HepG2 (cell line): ENCODE results near the gene EGR4. TPM values are rescaled to one million over a fixed set of nuclear protein-coding genes. Genes with fewer than 3 reads are reported as not detected.

Source experiments
- AHR ChIP-seq: IDR thresholded peaks from 2 replicates; pipeline ENCODE4 v1.6.1; 2018; ENCODE audit warnings: missing genetic modification reagents, missing compliant biosample characterization
- ARID3A ChIP-seq: IDR thresholded peaks from 2 replicates; pipeline ENCODE4 v1.6.1; 2012; ENCODE audit warnings: low read depth, low read length, improper control_type of control experiment
- ARID4A ChIP-seq: sonication (generic); formaldehyde crosslinking; IDR thresholded peaks from 2 replicates; pipeline ENCODE4 v1.5.0; 2020; ENCODE audit warnings: mild to moderate bottlenecking, missing genetic modification reagents, borderline replicate concordance
- HES4 ChIP-seq: sonication (generic); formaldehyde crosslinking; IDR thresholded peaks from 2 replicates; pipeline ENCODE4 v1.9.0; 2021; ENCODE audit warnings: mild to moderate bottlenecking, missing genetic modification reagents, borderline replicate concordance
- MEIS2 ChIP-seq: sonication (generic); formaldehyde crosslinking; IDR thresholded peaks from 2 replicates; pipeline ENCODE4 v1.9.0; 2021; ENCODE audit warnings: mild to moderate bottlenecking, missing genetic modification reagents
- NR2C2 ChIP-seq: sonication (generic); formaldehyde crosslinking; IDR thresholded peaks from 2 replicates; pipeline ENCODE4 v1.4.0; 2020; ENCODE audit warnings: missing genetic modification reagents, mild to moderate bottlenecking, moderate library complexity, borderline replicate concordance
- ZNF225 ChIP-seq: sonication (generic); formaldehyde crosslinking; IDR thresholded peaks from 2 replicates; pipeline ENCODE4 v1.4.0; 2020; ENCODE audit warnings: mild to moderate bottlenecking, missing genetic modification reagents
- ZNF329 ChIP-seq: sonication (generic); formaldehyde crosslinking; IDR thresholded peaks from 2 replicates; pipeline ENCODE4 v1.9.0; 2021; ENCODE audit warnings: low read depth, mild to moderate bottlenecking, missing genetic modification reagents
- ZNF407 ChIP-seq: sonication (generic); formaldehyde crosslinking; IDR thresholded peaks from one replicate; pipeline ENCODE4 v1.5.1; 2020; ENCODE audit warnings: mild to moderate bottlenecking, missing genetic modification reagents; ENCODE audit errors: not compliant biosample characterization
- ZNF547 ChIP-seq: sonication (generic); formaldehyde crosslinking; IDR thresholded peaks from 2 replicates; pipeline ENCODE4 v1.5.1; 2020; ENCODE audit warnings: mild to moderate bottlenecking, missing genetic modification reagents
- ZNF709 ChIP-seq: sonication (generic); formaldehyde crosslinking; IDR thresholded peaks from 2 replicates; pipeline ENCODE4 v1.5.0; 2020; ENCODE audit warnings: mild to moderate bottlenecking, missing genetic modification reagents
- ZNF747 ChIP-seq: sonication (generic); formaldehyde crosslinking; IDR thresholded peaks from 2 replicates; pipeline ENCODE4 v1.8.1; 2023; ENCODE audit warnings: missing genetic modification reagents, mild to moderate bottlenecking, borderline replicate concordance
- ZNF83 ChIP-seq: sonication (generic); formaldehyde crosslinking; IDR thresholded peaks from 2 replicates; pipeline ENCODE4 v1.4.0; 2020; ENCODE audit warnings: missing genetic modification reagents, mild to moderate bottlenecking, borderline replicate concordance
- polyA plus RNA-seq, 8 experiments: library from polyadenylated mRNA; depleted of rRNA in 3 of 8; stranded (reverse) in 7 of 8; unstranded in 1 of 8; fragments of >200 nt; fragmentation: Illumina TruSeq in 4 of 8; extraction: Trizol in 4 of 8; gene quantifications; 2 replicates each; pipeline versions ENCODE4 v1.2.1 to v1.2.3, GENCODE V29; 2011 to 2016; ENCODE audit warnings: low read depth in 4 of 8, missing spikeins in 1 of 8, mixed read lengths in 1 of 8; ENCODE audit not compliant: insufficient read depth in 1 of 8
- total RNA-seq, 5 experiments: library from RNA; depleted of rRNA; stranded (reverse); fragments of >200 nt; fragmentation: Illumina TruSeq; extraction: Trizol; gene quantifications; 2 replicates each; pipeline ENCODE4 v1.2.3, GENCODE V29; 2016; ENCODE audit warnings: low read depth in 1 of 5

The EGR4 gene
- total and polyA plus RNA-seq, 2 of the 13 experiments (the other 11 are each of a cell fraction or from before 2014, with no cell fraction given) = not detected

- TF ChIP-seq ARID4A (CRISPR knock-in tag) = peak; percentile 61
- TF ChIP-seq ZNF225 (CRISPR knock-in tag) = peak; percentile 64; the same call in 1 of the 2 replicates
- peak; percentile 32 for TF ChIP-seq NR2C2
- peak; percentile 60; the same call in 1 of the 2 replicates for TF ChIP-seq ZNF329
- TF ChIP-seq ZNF407 (CRISPR knock-in tag) = peak; percentile 51
- TF ChIP-seq ZNF709 = peak; percentile 54; the same call in 1 of the 2 replicates
- TF ChIP-seq HES4 (CRISPR knock-in tag) = peak; percentile 33; the same call in 1 of the 2 replicates
- no peak for TF ChIP-seq AHR (CRISPR knock-in tag)
- TF ChIP-seq ZNF547 (CRISPR knock-in tag) = peak; percentile 21; the same call in 1 of the 2 replicates
- 0 out of 2 replicates have a peak, but pooled peaks have one; percentile 14 for TF ChIP-seq MEIS2 (CRISPR knock-in tag)
- TF ChIP-seq ARID3A = no peak
- TF ChIP-seq ZNF747 (CRISPR knock-in tag) = peak; percentile 18; the same call in 1 of the 2 replicates
- TF ChIP-seq ZNF83 (CRISPR knock-in tag) = peak; percentile 77; the same call in 1 of the 2 replicates
These were observed 9.6 kb downstream of the EGR4 start (continued) for GRCh38 chr2:73283545-73284295.
